HG02981 (cell line): ENCODE measurements around the gene PIEZO1.

Experiments
- ATAC-seq: cut with Tn5 transposase; IDR thresholded peaks from one replicate; pipeline ENCODE4 v1.9.1; 2021; ENCODE audit warnings: mild to moderate bottlenecking, moderate library complexity; ENCODE audit not compliant: unreplicated experiment

Gene PIEZO1

GRCh38 chr16:88769617-88770460 is 15.2 kb downstream of the PIEZO1 start:
- ATAC-seq = no peak

- ATAC-seq = no peak
Observed at GRCh38 chr16:88768071-88768783, 16.8 kb downstream of the PIEZO1 start.

GRCh38 chr16:88767546-88768070 is 17.4 kb downstream of the PIEZO1 start:
- ATAC-seq = no peak

- no peak for ATAC-seq
Observed at GRCh38 chr16:88766975-88767374, 18.0 kb downstream of the PIEZO1 start.

GRCh38 chr16:88764913-88765349 is 20.1 kb downstream of the PIEZO1 start:
- ATAC-seq = no peak

- ATAC-seq = no peak
Observed at GRCh38 chr16:88764080-88764479, 20.9 kb downstream of the PIEZO1 start.

- no peak for ATAC-seq
Observed at GRCh38 chr16:88763502-88764053, 21.4 kb downstream of the PIEZO1 start.

- ATAC-seq = no peak
Observed at GRCh38 chr16:88762941-88763340, 22.1 kb downstream of the PIEZO1 start.

- ATAC-seq = no peak
Observed at GRCh38 chr16:88762258-88762870, 22.7 kb downstream of the PIEZO1 start.

GRCh38 chr16:88761830-88762229 is 23.2 kb downstream of the PIEZO1 start:
- ATAC-seq = no peak

- ATAC-seq = no peak
Observed at GRCh38 chr16:88761143-88761534, 23.9 kb downstream of the PIEZO1 start.

- ATAC-seq = no peak
Observed at GRCh38 chr16:88760424-88761142, 24.4 kb downstream of the PIEZO1 start.

GRCh38 chr16:88759976-88760350 is 25.1 kb downstream of the PIEZO1 start:
- ATAC-seq = no peak

GRCh38 chr16:88759245-88759975 is 25.6 kb downstream of the PIEZO1 start:
- ATAC-seq = no peak

GRCh38 chr16:88758944-88759244 is 26.1 kb downstream of the PIEZO1 start:
- no peak for ATAC-seq

GRCh38 chr16:88758227-88758943 is 26.6 kb downstream of the PIEZO1 start:
- no peak for ATAC-seq

GRCh38 chr16:88755745-88756443 is 29.1 kb downstream of the PIEZO1 start:
- ATAC-seq = no peak

- no peak for ATAC-seq
Observed at GRCh38 chr16:88754912-88755744, 29.9 kb downstream of the PIEZO1 start.
